ENCODE data around the gene EFHC1. TPM values are rescaled to one million over a fixed set of nuclear protein-coding genes. Genes with fewer than 3 reads are reported as not detected.

EFHC1 gene
- total RNA-seq, 2 experiments from 2014 or later, result 3.4 to 4.8 TPM

DNA sequence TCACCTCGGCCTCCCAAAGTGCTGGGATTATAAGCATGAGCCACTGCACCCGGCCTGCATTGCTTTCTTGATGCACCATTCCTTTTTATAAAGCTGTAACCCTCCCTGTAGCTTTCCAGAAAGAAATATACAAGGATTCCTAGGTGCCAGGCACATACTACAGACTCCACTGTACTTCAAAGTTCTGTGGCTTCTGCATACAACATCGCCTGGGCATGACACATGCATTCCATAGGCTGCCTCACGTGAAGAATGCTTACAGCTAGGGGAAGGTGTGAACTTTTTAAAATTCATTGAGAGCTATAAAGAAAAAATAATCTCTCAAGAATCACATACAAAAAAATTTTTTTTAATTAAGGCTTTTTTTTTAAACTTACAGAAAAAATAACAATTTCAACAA lies 106.5 kb downstream of the EFHC1 start:
- H3K4me3 Mint-ChIP-seq, result no peak overlapping the region
- H3K9me3 ChIP-seq (ENCODE audit: control insufficient read depth in 1 of 2, insufficient read depth in 1 of 2, low read length in 2 of 2), result no peaks in the 10 kb centered on the region
- H3K27me3 Mint-ChIP-seq, result no peaks in the 10 kb centered on the region
- no peak overlapping the region for H3K4me3 ChIP-seq (ENCODE audit: low read length)
- H3K4me1 Mint-ChIP-seq (ENCODE audit: low read depth), result peaks cover 17% of the 10 kb centered on the region
- ChIA-PET POLR2A (no interaction called here), CTCF (no interaction called here)
- H3K27ac ChIP-seq (ENCODE audit: low read depth in 1 of 2, low read length in 2 of 2), result no peak overlapping the region
- no peak overlapping the region for H3K27ac Mint-ChIP-seq
- TF ChIP-seq, protein P1, sequence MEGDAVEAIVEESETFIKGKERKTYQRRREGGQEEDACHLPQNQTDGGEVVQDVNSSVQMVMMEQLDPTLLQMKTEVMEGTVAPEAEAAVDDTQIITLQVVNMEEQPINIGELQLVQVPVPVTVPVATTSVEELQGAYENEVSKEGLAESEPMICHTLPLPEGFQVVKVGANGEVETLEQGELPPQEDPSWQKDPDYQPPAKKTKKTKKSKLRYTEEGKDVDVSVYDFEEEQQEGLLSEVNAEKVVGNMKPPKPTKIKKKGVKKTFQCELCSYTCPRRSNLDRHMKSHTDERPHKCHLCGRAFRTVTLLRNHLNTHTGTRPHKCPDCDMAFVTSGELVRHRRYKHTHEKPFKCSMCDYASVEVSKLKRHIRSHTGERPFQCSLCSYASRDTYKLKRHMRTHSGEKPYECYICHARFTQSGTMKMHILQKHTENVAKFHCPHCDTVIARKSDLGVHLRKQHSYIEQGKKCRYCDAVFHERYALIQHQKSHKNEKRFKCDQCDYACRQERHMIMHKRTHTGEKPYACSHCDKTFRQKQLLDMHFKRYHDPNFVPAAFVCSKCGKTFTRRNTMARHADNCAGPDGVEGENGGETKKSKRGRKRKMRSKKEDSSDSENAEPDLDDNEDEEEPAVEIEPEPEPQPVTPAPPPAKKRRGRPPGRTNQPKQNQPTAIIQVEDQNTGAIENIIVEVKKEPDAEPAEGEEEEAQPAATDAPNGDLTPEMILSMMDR (IDR thresholded peaks at IDR 0.05), result no peak
- H3K9me3 Mint-ChIP-seq, result no peaks in the 10 kb centered on the region
- H3K36me3 Mint-ChIP-seq (ENCODE audit: low read depth), result no peaks in the 10 kb centered on the region
- intact Hi-C loops (cut with DNase I, micrococcal nuclease), result no loop called here
- H3K36me3 ChIP-seq (ENCODE audit: insufficient read depth, low read length), result no peaks in the 10 kb centered on the region
- no peaks in the 10 kb centered on the region for H3K4me1 ChIP-seq (ENCODE audit: insufficient read depth, low read length)
- no peaks in the 10 kb centered on the region for H3K27me3 ChIP-seq (ENCODE audit: control insufficient read depth in 1 of 2, insufficient read depth in 2 of 2, low read length in 2 of 2)
- DNase-seq (no peak), ATAC-seq (ENCODE audit: poor library complexity) (no peak)

DNA sequence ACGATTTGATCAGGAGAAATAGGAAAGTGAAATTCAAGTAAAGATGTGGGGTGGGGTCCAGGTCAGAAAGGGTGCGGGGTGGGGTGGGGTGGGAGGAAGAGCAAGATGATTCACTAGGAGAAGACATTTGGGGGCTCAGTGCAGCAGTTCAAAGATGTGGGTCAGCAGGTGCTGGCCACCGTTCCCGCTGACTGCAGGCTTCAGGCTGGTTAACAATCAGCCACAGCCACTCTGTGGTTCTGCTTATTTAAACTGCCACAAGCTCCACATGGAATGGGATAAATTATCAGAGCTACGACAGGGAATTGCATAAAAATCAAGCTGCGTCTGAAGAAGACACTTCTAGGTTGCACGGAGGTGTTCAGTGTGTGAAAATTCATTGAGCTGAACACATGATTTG lies 107.3 kb downstream of the EFHC1 start:
- H3K27ac Mint-ChIP-seq, result no peak overlapping the region
- intact Hi-C loops (cut with DNase I, micrococcal nuclease), result no loop called here

GRCh38 chr6:52529311-52529710 lies 109.2 kb downstream of the EFHC1 start:
- ATAC-seq (ENCODE audit: poor library complexity), result no peak
- peaks cover 1% of the 10 kb centered on the region for H3K36me3 ChIP-seq (ENCODE audit: insufficient read depth, low read length)
- peaks cover 4% of the 10 kb centered on the region for H3K36me3 Mint-ChIP-seq (ENCODE audit: low read depth)
- H3K4me3 ChIP-seq (ENCODE audit: low read length), result no peak overlapping the region
- no peak overlapping the region for H3K4me3 Mint-ChIP-seq
- ChIA-PET CTCF (no interaction called here), POLR2A (no interaction called here)
- no peaks in the 10 kb centered on the region for H3K4me1 ChIP-seq (ENCODE audit: insufficient read depth, low read length)
- H3K9me3 Mint-ChIP-seq, result no peaks in the 10 kb centered on the region
- H3K27me3 ChIP-seq (ENCODE audit: control insufficient read depth in 1 of 2, insufficient read depth in 2 of 2, low read length in 2 of 2), result no peaks in the 10 kb centered on the region
- TF ChIP-seq, protein P1 (IDR thresholded peaks at IDR 0.05), result no peak
- no peak overlapping the region for H3K27ac ChIP-seq (ENCODE audit: low read depth in 1 of 2, low read length in 2 of 2)
- H3K27ac Mint-ChIP-seq, result no peak overlapping the region
- no peaks in the 10 kb centered on the region for H3K9me3 ChIP-seq (ENCODE audit: control insufficient read depth in 1 of 2, insufficient read depth in 1 of 2, low read length in 2 of 2)
- DNase-seq, result no peak
- H3K27me3 Mint-ChIP-seq, result no peaks in the 10 kb centered on the region
- peaks cover 6% of the 10 kb centered on the region for H3K4me1 Mint-ChIP-seq (ENCODE audit: low read depth)
- intact Hi-C loops (cut with DNase I, micrococcal nuclease), result no loop called here

More for the DNA sequence above, 107.3 kb downstream of the EFHC1 start:
- Histone ChIP-seq H3K27ac (ENCODE audit: low read depth in 1 of 2, low read length in 2 of 2) (no peak overlapping the region), H3K9me3 (ENCODE audit: control insufficient read depth in 1 of 2, insufficient read depth in 1 of 2, low read length in 2 of 2) (no peaks in the 10 kb centered on the region), H3K4me3 (ENCODE audit: low read length) (no peak overlapping the region), H3K4me1 (ENCODE audit: insufficient read depth, low read length) (no peaks in the 10 kb centered on the region), H3K27me3 (ENCODE audit: control insufficient read depth in 1 of 2, insufficient read depth in 2 of 2, low read length in 2 of 2) (no peaks in the 10 kb centered on the region), H3K36me3 (ENCODE audit: insufficient read depth, low read length) (no peaks in the 10 kb centered on the region)
- POLR2A ChIA-PET, result no interaction called here
- CTCF ChIA-PET, result no interaction called here
- ATAC-seq (ENCODE audit: poor library complexity) (no peak), DNase-seq (no peak)
- no peaks in the 10 kb centered on the region for H3K27me3 Mint-ChIP-seq
- H3K36me3 Mint-ChIP-seq (ENCODE audit: low read depth), result no peaks in the 10 kb centered on the region
- no peak overlapping the region for H3K4me3 Mint-ChIP-seq
- TF ChIP-seq, protein P1 (IDR thresholded peaks at IDR 0.05), result no peak
- no peaks in the 10 kb centered on the region for H3K9me3 Mint-ChIP-seq
- peaks cover 17% of the 10 kb centered on the region for H3K4me1 Mint-ChIP-seq (ENCODE audit: low read depth)
